NCI-H2171 (cell line): ENCODE measurements around the gene MFAP3L.

Source experiments
- DNase-seq: peaks from one replicate; lab custom pipeline; 2025; lab: John Stamatoyannopoulos, UW

MFAP3L gene

GRCh38 chr4:169940460-169940859 is 85.7 kb downstream of the MFAP3L start:
- DNase-seq: no peak
